Measurements from ENCODE around the gene PIK3C2A.
A peak's percentile ranks its signal among the peaks of the same experiment; 100 is the strongest.

The PIK3C2A gene, protein sequence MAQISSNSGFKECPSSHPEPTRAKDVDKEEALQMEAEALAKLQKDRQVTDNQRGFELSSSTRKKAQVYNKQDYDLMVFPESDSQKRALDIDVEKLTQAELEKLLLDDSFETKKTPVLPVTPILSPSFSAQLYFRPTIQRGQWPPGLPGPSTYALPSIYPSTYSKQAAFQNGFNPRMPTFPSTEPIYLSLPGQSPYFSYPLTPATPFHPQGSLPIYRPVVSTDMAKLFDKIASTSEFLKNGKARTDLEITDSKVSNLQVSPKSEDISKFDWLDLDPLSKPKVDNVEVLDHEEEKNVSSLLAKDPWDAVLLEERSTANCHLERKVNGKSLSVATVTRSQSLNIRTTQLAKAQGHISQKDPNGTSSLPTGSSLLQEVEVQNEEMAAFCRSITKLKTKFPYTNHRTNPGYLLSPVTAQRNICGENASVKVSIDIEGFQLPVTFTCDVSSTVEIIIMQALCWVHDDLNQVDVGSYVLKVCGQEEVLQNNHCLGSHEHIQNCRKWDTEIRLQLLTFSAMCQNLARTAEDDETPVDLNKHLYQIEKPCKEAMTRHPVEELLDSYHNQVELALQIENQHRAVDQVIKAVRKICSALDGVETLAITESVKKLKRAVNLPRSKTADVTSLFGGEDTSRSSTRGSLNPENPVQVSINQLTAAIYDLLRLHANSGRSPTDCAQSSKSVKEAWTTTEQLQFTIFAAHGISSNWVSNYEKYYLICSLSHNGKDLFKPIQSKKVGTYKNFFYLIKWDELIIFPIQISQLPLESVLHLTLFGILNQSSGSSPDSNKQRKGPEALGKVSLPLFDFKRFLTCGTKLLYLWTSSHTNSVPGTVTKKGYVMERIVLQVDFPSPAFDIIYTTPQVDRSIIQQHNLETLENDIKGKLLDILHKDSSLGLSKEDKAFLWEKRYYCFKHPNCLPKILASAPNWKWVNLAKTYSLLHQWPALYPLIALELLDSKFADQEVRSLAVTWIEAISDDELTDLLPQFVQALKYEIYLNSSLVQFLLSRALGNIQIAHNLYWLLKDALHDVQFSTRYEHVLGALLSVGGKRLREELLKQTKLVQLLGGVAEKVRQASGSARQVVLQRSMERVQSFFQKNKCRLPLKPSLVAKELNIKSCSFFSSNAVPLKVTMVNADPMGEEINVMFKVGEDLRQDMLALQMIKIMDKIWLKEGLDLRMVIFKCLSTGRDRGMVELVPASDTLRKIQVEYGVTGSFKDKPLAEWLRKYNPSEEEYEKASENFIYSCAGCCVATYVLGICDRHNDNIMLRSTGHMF (N-terminal part only)

GRCh38 chr11:17207317-17208256 is at the start of gene PIK3C2A:
PIK3C2A (minus strand) TSS chr11:17207986; CDS start chr11:17169741, 38,245 bp downstream.
- FAIRE-seq, result no peak
- TF ChIP-seq CTCF (IDR thresholded peaks at IDR 0.05; ENCODE audit: insufficient read depth, missing control alignments), result no peak
- peak; percentile 74 for DNase-seq (ENCODE audit: insufficient read length, low spot score)

DNA sequence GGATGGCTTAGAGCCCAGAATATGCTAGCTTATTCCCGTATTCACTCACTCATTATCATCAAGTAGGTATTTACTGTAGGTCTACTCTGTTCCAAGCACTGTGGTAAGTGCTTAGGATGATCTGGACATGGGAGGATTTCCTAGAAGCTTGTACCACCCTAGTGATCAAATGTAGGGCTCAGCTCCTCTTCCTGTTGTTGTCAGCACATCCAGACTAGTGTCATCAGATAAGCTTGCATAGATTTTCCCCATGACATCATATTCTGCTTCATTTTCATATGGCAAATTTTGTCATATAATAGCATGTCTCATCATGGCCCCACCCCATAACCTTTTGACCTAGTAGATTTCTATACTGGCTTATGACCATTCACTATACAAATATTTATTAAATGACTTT is 49.4 kb upstream of the PIK3C2A start:
- TF ChIP-seq CTCF (IDR thresholded peaks at IDR 0.05; ENCODE audit: insufficient read depth, missing control alignments), result no peak
- no peak for DNase-seq (ENCODE audit: insufficient read length, low spot score)
- FAIRE-seq, result no peak

GRCh38 chr11:17256512-17256911 is 48.7 kb upstream of the PIK3C2A start:
- no peak for TF ChIP-seq CTCF (IDR thresholded peaks at IDR 0.05; ENCODE audit: insufficient read depth, missing control alignments)
- DNase-seq (ENCODE audit: insufficient read length, low spot score) (no peak), FAIRE-seq (no peak)

GRCh38 chr11:17252704-17253103 is 44.9 kb upstream of the PIK3C2A start:
- DNase-seq (ENCODE audit: insufficient read length, low spot score), result no peak
- no peak for TF ChIP-seq CTCF (IDR thresholded peaks at IDR 0.05; ENCODE audit: insufficient read depth, missing control alignments)
- FAIRE-seq, result no peak

DNA sequence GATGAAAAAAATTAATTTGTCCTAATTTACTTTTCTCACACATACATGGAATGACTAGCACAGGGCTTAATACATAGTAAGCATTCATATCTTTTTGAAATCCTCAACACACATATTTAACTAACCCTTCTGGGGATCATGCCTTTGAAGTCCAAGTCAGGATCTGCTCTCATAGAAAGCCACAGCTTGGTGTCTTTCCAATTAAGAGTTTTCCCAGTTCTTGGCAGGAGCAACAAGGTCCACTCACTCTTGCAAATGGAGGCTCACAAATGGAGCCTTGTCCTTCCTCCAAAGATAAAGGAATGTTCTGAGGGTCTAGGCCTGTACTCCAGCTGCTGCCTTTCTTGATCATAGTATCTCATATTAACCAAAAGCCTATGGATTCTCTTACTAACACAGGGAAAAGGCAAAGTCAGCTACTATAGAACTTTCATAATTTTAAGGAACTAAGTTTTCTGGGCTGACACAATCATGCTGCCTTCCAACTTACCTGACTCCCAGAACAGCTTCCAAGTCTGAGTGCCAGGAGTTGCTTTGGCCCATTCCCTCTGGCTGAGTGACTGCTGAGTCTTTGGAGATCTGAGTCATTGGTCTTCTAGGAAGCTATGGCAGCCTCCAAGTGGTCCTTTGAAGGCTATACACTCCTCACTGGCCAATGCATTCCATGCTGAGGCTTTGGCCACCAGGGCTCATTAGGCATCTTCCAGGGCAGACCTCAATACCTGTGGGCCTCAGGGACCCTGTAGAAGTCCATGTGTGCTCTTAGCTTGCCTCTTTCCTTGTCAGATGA is 43.0 kb upstream of the PIK3C2A start:
- no peak for FAIRE-seq
- no peak for TF ChIP-seq CTCF (IDR thresholded peaks at IDR 0.05; ENCODE audit: insufficient read depth, missing control alignments)

More for the DNA sequence above, 43.0 kb upstream of the PIK3C2A start:
- DNase-seq (ENCODE audit: insufficient read length, low spot score), result no peak

Data from D721Med (cell line).